SK-N-SH (cell line): ENCODE data around the gene FRMD1. TPM values are rescaled to one million over a fixed set of nuclear protein-coding genes. Genes with fewer than 3 reads are reported as not detected.

Source experiments
- CTCF ChIA-PET: fragments of 300-600, 350-600 bp; formaldehyde crosslinking; extraction: SDS; loops from one replicate; lab custom pipeline; 2021; lab: Yijun Ruan, JAX
- POLR2A ChIA-PET: fragments of 350-600 bp; sonication (Branson Sonifier 250); formaldehyde crosslinking; extraction: SDS; loops from one replicate; lab custom pipeline; 2020; ENCODE audit warnings: antibody characterized with exemption, inconsistent platforms; lab: Yijun Ruan, JAX
- DNase-seq: peaks from one replicate; pipeline ENCODE4 v3.0.0; 2012
- H2AFZ ChIP-seq: fragments of 200-600 bp; sonication (generic); 2 replicates; pipeline ENCODE4 v1.8.1; 2016; ENCODE audit warnings: antibody characterized with exemption, mild to moderate bottlenecking, low read depth
- H3F3A ChIP-seq: fragments of 200-600 bp; sonication (generic); replicated peaks from 2 replicates; pipeline ENCODE3; 2016; ENCODE audit warnings: antibody characterized with exemption, mild to moderate bottlenecking; ENCODE audit not compliant: insufficient read depth
- H3K27ac ChIP-seq, 2 experiments: fragments of 200-500 bp in 1 of 2; fragments of 200-600 bp in 1 of 2; sonication (Bioruptor generic) in 1 of 2; sonication (generic), shearing (Covaris generic) in 1 of 2; 2 replicates each; pipeline versions ENCODE4 v1.5.1 to v1.6.1; 2014 to 2016; ENCODE audit warnings: low read depth in 2 of 2, inconsistent platforms in 1 of 2, low read length in 1 of 2, mild to moderate bottlenecking in 1 of 2, mixed read lengths in 1 of 2
- H3K27me3 ChIP-seq: fragments of 200-600 bp; sonication (generic), shearing (Covaris generic); 2 replicates; pipeline ENCODE4 v1.6.1; 2016; ENCODE audit warnings: mixed run types; ENCODE audit not compliant: insufficient read depth
- H3K36me3 ChIP-seq, 2 experiments: fragments of 200-500 bp in 1 of 2; fragments of 200-600 bp in 1 of 2; sonication (Bioruptor generic) in 1 of 2; sonication (generic) in 1 of 2; replicated peaks in 1 of 2; 2 replicates each; pipeline versions ENCODE3 to v1.5.1; 2014 to 2016; ENCODE audit warnings: low read length in 1 of 2, mild to moderate bottlenecking in 1 of 2; ENCODE audit not compliant: insufficient read depth in 2 of 2, control insufficient read depth in 1 of 2
- H3K4me1 ChIP-seq, 2 experiments: fragments of 200-500 bp in 1 of 2; fragments of 200-600 bp in 1 of 2; sonication (Bioruptor generic) in 1 of 2; sonication (generic), shearing (Covaris generic) in 1 of 2; 2 replicates each; pipeline versions ENCODE4 v1.5.1 to v1.6.1; 2014 to 2016; ENCODE audit warnings: low read depth in 1 of 2, low read length in 1 of 2, mixed run types in 1 of 2; ENCODE audit not compliant: insufficient read depth in 2 of 2, control insufficient read depth in 1 of 2
- H3K4me2 ChIP-seq: fragments of 200-600 bp; sonication (generic), shearing (Covaris generic); 2 replicates; pipeline ENCODE4 v1.6.1; 2017; ENCODE audit warnings: mixed run types
- H3K4me3 ChIP-seq, 2 experiments: fragments of 200-500 bp in 1 of 2; fragments of 200-600 bp in 1 of 2; sonication (Bioruptor generic) in 1 of 2; sonication (generic), shearing (Covaris generic) in 1 of 2; 2 replicates each; pipeline versions ENCODE4 v1.5.1 to v1.8.1; 2014 to 2016; ENCODE audit warnings: low read depth in 2 of 2, inconsistent platforms in 1 of 2, low read length in 1 of 2, mild to moderate bottlenecking in 1 of 2, mixed read lengths in 1 of 2, moderate library complexity in 1 of 2
- H3K79me2 ChIP-seq: fragments of 200-600 bp; sonication (generic); 2 replicates; pipeline ENCODE4 v1.8.1; 2017; ENCODE audit warnings: mild to moderate bottlenecking; ENCODE audit not compliant: insufficient read depth
- H3K9ac ChIP-seq: fragments of 200-600 bp; sonication (generic); 2 replicates; pipeline ENCODE4 v1.6.1; 2017; ENCODE audit warnings: mixed run types
- H3K9me2 ChIP-seq: fragments of 200-600 bp; sonication (generic); 2 replicates; pipeline ENCODE4 v1.6.1; 2017; ENCODE audit warnings: mixed run types
- H3K9me3 ChIP-seq: fragments of 200-600 bp; sonication (generic); 2 replicates; pipeline ENCODE4 v1.6.1; 2017; ENCODE audit warnings: mixed run types, mild to moderate bottlenecking, moderate library complexity
- H4K20me1 ChIP-seq: fragments of 200-600 bp; sonication (generic); 2 replicates; pipeline ENCODE4 v1.6.1; 2017; ENCODE audit warnings: mild to moderate bottlenecking, mixed run types; ENCODE audit not compliant: insufficient read depth
- CHD2 ChIP-seq: fragments of 150-350 bp; IDR thresholded peaks from 2 replicates; pipeline ENCODE4 v1.6.1; 2018; ENCODE audit warnings: low read length; ENCODE audit not compliant: partially characterized antibody
- ELF1 ChIP-seq: IDR thresholded peaks from 2 replicates; pipeline ENCODE4 v1.4.0; 2012
- EP300 ChIP-seq, 2 experiments: IDR thresholded peaks; 2 replicates each; pipeline versions ENCODE4 v1.4.0 to v1.6.1; 2012; ENCODE audit warnings: borderline replicate concordance in 1 of 2, low read depth in 1 of 2, low read length in 1 of 2
- EZH2phosphoT487 ChIP-seq: fragments of 200-600 bp; sonication (generic); IDR thresholded peaks from 2 replicates; pipeline ENCODE4 v1.6.1; 2017; ENCODE audit warnings: low read depth, mixed run types, mild to moderate bottlenecking, antibody characterized with exemption, moderate library complexity, borderline replicate concordance
- FOSL2 ChIP-seq: IDR thresholded peaks from 2 replicates; pipeline ENCODE4 v1.4.0; 2012; ENCODE audit warnings: low read depth, mild to moderate bottlenecking, moderate library complexity, borderline replicate concordance
- FOXM1 ChIP-seq: IDR thresholded peaks from 2 replicates; pipeline ENCODE4 v1.4.0; 2012; ENCODE audit warnings: low read depth, mild to moderate bottlenecking
- GATA2 ChIP-seq: sonication (generic); formaldehyde crosslinking; IDR thresholded peaks from 2 replicates; pipeline ENCODE4 v1.5.0; 2020; ENCODE audit warnings: mild to moderate bottlenecking, missing genetic modification reagents
- MXI1 ChIP-seq: IDR thresholded peaks from 2 replicates; pipeline ENCODE4 v1.6.1; 2012; ENCODE audit warnings: mild to moderate bottlenecking, low read depth, low read length, improper control_type of control experiment
- NRF1 ChIP-seq: IDR thresholded peaks from 2 replicates; pipeline ENCODE4 v1.6.1; 2012; ENCODE audit warnings: low read depth, mild to moderate bottlenecking, low read length
- POLR2AphosphoS5 ChIP-seq: IDR thresholded peaks from 2 replicates; pipeline ENCODE4 v1.6.1; 2012; ENCODE audit warnings: low read depth, low read length
- RAD21 ChIP-seq: IDR thresholded peaks from 2 replicates; pipeline ENCODE4 v1.6.1; 2012; ENCODE audit warnings: mild to moderate bottlenecking, low read length
- RFX5 ChIP-seq: IDR thresholded peaks from 2 replicates; pipeline ENCODE4 v1.6.1; 2012; ENCODE audit warnings: mild to moderate bottlenecking, improper control_type of control experiment, low read length
- SMC3 ChIP-seq: IDR thresholded peaks from 2 replicates; pipeline ENCODE4 v1.6.1; 2012; ENCODE audit warnings: low read depth, low read length, improper control_type of control experiment
- TAF1 ChIP-seq: IDR thresholded peaks from 2 replicates; pipeline ENCODE4 v1.6.1; 2012; ENCODE audit warnings: low read depth, mild to moderate bottlenecking, low read length, moderate library complexity, borderline replicate concordance
- TCF12 ChIP-seq: IDR thresholded peaks from 2 replicates; pipeline ENCODE4 v1.4.0; 2012
- WGBS: methylation state at CpG from one replicate; pipeline ENCODE4 v1.1.6; 2017; ENCODE audit warnings: low lambda C conversion rate; 5-methylcytosine and 5-hydroxymethylcytosine counted together
- polyA plus RNA-seq, 3 experiments: library from polyadenylated mRNA; depleted of rRNA; stranded (reverse); fragments of >200 nt; gene quantifications; 2 replicates each; pipeline ENCODE4 v1.2.3, GENCODE V29; 2012
- TF ChIP-seq, protein P1 (sequence below): IDR thresholded peaks from 2 replicates; pipeline ENCODE4 v1.6.1; 2012; ENCODE audit warnings: mild to moderate bottlenecking, low read depth, low read length, moderate library complexity
- TF ChIP-seq, protein P2 (sequence below): fragments of 200-600 bp; sonication (generic); IDR thresholded peaks from 2 replicates; pipeline ENCODE4 v1.6.1; 2017; ENCODE audit warnings: antibody characterized with exemption, mild to moderate bottlenecking, moderate library complexity
- TF ChIP-seq, protein P3 (sequence below): fragments of 150-350 bp; IDR thresholded peaks from 2 replicates; pipeline ENCODE4 v1.6.1; 2016; ENCODE audit warnings: mild to moderate bottlenecking, low read depth, low read length

The FRMD1 gene
- polyA plus RNA-seq, 1 of the 3 experiments (the other 2 are of a cell fraction) = not detected

DNA sequence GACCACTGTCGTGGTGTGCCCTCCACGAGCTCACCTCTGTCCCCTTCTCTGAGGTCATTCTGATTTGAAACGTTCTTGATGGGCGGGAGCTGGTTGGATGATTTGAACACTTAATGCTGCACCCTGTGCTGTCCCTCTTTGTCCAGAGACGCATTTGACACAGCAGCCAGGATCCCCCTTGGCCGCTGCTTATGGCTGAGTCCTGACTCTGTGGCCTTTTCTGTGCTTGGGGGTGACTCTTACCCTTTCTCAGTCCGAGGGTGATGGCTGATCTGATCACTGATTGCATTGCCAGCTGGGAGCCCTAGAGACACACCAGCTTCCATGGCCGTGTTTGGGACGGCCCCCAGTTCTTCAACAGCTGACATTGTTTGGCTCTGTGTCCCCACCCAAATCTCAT is 43.5 kb upstream of the FRMD1 start:
- no peak overlapping the region for H3K9ac ChIP-seq
- ChIA-PET CTCF (interaction anchor here (1.1 kb wide), 1 partner anchor 41 kb away, joined by 3 read pairs; no protein-coding TSS in a partner anchor), POLR2A (no interaction called here)
- H3K27ac ChIP-seq = no peak overlapping the region
- no peaks in the 10 kb centered on the region for H4K20me1 ChIP-seq
- H3K4me2 ChIP-seq = no peak overlapping the region
- WGBS = 24% methylated on average over 9 of the region's 9 CpGs
- no peaks in the 10 kb centered on the region for H3K9me2 ChIP-seq
- H3K79me2 ChIP-seq = no peaks in the 10 kb centered on the region
- peaks cover 3% of the 10 kb centered on the region; the same call in 1 of the 2 replicates for H3K9me3 ChIP-seq
- TF ChIP-seq CHD2 (no peak), EZH2phosphoT487 (no peak), TAF1 (no peak), POLR2AphosphoS5 (no peak), GATA2 (no peak), SMC3 (no peak)
- TF ChIP-seq, protein P1, sequence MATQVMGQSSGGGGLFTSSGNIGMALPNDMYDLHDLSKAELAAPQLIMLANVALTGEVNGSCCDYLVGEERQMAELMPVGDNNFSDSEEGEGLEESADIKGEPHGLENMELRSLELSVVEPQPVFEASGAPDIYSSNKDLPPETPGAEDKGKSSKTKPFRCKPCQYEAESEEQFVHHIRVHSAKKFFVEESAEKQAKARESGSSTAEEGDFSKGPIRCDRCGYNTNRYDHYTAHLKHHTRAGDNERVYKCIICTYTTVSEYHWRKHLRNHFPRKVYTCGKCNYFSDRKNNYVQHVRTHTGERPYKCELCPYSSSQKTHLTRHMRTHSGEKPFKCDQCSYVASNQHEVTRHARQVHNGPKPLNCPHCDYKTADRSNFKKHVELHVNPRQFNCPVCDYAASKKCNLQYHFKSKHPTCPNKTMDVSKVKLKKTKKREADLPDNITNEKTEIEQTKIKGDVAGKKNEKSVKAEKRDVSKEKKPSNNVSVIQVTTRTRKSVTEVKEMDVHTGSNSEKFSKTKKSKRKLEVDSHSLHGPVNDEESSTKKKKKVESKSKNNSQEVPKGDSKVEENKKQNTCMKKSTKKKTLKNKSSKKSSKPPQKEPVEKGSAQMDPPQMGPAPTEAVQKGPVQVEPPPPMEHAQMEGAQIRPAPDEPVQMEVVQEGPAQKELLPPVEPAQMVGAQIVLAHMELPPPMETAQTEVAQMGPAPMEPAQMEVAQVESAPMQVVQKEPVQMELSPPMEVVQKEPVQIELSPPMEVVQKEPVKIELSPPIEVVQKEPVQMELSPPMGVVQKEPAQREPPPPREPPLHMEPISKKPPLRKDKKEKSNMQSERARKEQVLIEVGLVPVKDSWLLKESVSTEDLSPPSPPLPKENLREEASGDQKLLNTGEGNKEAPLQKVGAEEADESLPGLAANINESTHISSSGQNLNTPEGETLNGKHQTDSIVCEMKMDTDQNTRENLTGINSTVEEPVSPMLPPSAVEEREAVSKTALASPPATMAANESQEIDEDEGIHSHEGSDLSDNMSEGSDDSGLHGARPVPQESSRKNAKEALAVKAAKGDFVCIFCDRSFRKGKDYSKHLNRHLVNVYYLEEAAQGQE = no peak
- H3K4me3 ChIP-seq = no peak overlapping the region
- DNase-seq = no peak
- H3F3A ChIP-seq = no peaks in the 10 kb centered on the region
- no peaks in the 10 kb centered on the region for H3K36me3 ChIP-seq
- no peaks in the 10 kb centered on the region for H3K4me1 ChIP-seq
- no peak overlapping the region for H2AFZ ChIP-seq
- H3K27me3 ChIP-seq = no peaks in the 10 kb centered on the region

DNA sequence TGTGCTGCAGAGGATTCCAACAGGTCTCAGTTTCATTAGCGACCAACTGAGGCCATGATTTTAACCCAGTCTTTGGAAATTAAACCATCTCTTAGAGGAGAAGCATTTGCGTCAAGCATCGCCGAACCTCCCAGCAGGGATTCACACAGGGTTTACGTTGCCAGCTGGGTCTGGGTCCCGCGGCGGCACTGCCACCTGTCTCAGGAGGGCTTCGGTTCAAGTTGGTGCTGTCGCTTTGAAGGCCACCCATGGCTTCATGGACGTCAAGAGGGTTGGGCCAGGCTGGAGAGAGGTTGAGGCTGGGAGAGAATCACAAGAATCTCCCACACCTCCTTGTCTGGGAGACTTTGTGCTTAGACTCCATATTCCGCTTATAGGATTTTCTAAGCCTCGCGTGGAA is 43.0 kb upstream of the FRMD1 start:
- no peaks in the 10 kb centered on the region for H3K4me1 ChIP-seq
- no peaks in the 10 kb centered on the region for H3K36me3 ChIP-seq
- peaks cover 3% of the 10 kb centered on the region; the same call in 1 of the 2 replicates for H3K9me3 ChIP-seq
- no peaks in the 10 kb centered on the region for H3F3A ChIP-seq
- no peaks in the 10 kb centered on the region for H3K9me2 ChIP-seq
- H3K79me2 ChIP-seq = no peaks in the 10 kb centered on the region
- H3K27ac ChIP-seq = no peak overlapping the region
- no peak overlapping the region for H3K4me3 ChIP-seq
- ChIA-PET CTCF (interaction anchor here (1.1 kb wide), 1 partner anchor 41 kb away, joined by 3 read pairs; no protein-coding TSS in a partner anchor), POLR2A (no interaction called here)
- no peak overlapping the region for H3K4me2 ChIP-seq
- H3K9ac ChIP-seq = no peak overlapping the region
- WGBS = 61% methylated on average over 8 of the region's 14 CpGs
- no peak overlapping the region for H2AFZ ChIP-seq
- no peaks in the 10 kb centered on the region for H4K20me1 ChIP-seq
- DNase-seq = no peak
- H3K27me3 ChIP-seq = no peaks in the 10 kb centered on the region
- TF ChIP-seq RFX5 (no peak), EP300 (IDR thresholded peaks at IDR 0.05; ENCODE audit: borderline replicate concordance in 1 of 2, low read depth in 1 of 2, low read length in 1 of 2) (no peak), ELF1 (no peak), EZH2phosphoT487 (no peak), RAD21 (no peak), FOSL2 (no peak), MXI1 (no peak), TCF12 (no peak), NRF1 (no peak), FOXM1 (no peak)
- TF ChIP-seq, protein P1 = no peak
- TF ChIP-seq, protein P2, sequence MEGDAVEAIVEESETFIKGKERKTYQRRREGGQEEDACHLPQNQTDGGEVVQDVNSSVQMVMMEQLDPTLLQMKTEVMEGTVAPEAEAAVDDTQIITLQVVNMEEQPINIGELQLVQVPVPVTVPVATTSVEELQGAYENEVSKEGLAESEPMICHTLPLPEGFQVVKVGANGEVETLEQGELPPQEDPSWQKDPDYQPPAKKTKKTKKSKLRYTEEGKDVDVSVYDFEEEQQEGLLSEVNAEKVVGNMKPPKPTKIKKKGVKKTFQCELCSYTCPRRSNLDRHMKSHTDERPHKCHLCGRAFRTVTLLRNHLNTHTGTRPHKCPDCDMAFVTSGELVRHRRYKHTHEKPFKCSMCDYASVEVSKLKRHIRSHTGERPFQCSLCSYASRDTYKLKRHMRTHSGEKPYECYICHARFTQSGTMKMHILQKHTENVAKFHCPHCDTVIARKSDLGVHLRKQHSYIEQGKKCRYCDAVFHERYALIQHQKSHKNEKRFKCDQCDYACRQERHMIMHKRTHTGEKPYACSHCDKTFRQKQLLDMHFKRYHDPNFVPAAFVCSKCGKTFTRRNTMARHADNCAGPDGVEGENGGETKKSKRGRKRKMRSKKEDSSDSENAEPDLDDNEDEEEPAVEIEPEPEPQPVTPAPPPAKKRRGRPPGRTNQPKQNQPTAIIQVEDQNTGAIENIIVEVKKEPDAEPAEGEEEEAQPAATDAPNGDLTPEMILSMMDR = no peak
- TF ChIP-seq, protein P3, sequence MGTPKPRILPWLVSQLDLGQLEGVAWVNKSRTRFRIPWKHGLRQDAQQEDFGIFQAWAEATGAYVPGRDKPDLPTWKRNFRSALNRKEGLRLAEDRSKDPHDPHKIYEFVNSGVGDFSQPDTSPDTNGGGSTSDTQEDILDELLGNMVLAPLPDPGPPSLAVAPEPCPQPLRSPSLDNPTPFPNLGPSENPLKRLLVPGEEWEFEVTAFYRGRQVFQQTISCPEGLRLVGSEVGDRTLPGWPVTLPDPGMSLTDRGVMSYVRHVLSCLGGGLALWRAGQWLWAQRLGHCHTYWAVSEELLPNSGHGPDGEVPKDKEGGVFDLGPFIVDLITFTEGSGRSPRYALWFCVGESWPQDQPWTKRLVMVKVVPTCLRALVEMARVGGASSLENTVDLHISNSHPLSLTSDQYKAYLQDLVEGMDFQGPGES = no peak
